GM12875 (cell line): ENCODE data around the gene SKAP2.

ENCODE experiments used
- H3K4me3 ChIP-seq: one replicate; pipeline ENCODE4 v1.5.1; 2011; ENCODE audit warnings: low read depth, low read length, control low read depth
- CTCF ChIP-seq: IDR thresholded peaks from 2 replicates; pipeline ENCODE4 v1.5.1; 2011; ENCODE audit warnings: low read depth, mild to moderate bottlenecking, control low read depth, inconsistent platforms, low read length, moderate library complexity, borderline replicate concordance; ENCODE audit not compliant: insufficient read depth

The SKAP2 gene

DNA sequence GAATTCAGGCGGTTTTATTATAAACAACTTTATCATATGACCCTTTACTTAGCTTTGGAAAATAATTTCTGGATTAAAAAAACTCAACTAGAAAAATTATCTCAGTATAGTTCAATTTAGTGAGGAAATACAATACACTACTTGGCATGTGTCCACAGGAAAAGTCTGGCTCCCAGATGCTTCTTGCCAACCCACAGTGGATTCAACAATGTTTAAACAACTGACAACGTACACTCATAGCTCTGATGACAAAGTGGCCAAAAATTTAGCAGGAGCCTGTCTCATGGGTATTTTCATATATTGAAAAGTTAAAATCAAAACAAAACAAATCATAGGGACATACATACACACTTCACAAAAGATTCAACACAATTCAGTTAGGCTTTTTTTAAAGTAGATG is 158.8 kb downstream of the SKAP2 start:
- no peak overlapping the region for H3K4me3 ChIP-seq
- TF ChIP-seq CTCF, result no peak

DNA sequence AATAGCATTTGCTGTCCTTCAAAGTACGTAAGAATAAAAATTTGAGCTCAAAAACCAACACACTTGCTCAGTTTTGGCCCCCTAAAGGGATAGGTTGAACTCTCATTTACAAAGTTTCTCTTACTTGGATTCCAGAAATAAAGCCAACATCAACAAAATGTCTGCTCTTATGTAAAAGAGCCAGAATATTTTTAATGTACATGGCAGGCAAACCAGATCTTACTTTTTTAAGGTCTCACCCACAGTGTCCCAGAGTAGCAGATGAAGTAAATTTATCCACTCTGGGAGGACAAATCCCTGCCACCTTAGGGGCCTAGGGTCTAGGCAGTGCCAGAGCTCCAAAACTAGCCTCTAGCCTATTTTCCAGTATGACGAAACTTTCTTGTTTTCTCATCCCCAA is 159.6 kb downstream of the SKAP2 start:
- TF ChIP-seq CTCF, result no peak
- no peak overlapping the region for H3K4me3 ChIP-seq

- no peak for TF ChIP-seq CTCF
- no peak overlapping the region for H3K4me3 ChIP-seq
Measured at GRCh38 chr7:26704036-26704435, 160.4 kb downstream of the SKAP2 start.

DNA sequence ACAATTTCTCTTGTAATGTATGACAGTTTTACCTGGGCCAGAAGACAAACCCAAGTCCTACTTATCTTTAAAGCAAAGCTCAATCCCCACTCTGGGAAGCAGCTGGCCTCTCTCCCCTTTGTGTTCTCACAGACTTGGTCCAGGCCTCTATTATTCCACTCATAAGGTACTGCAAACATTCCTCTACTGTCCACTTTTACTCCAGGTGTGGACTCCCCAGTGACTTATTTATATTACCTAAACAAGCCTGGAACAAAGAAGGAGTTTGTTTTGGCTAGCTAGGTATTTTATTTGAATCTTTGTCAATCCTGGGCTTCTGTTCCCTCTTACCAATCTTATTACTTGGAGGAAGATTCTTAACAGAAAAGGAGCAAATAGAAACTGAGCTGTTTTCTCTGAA is 163.5 kb downstream of the SKAP2 start:
- no peak overlapping the region for H3K4me3 ChIP-seq
- no peak for TF ChIP-seq CTCF

DNA sequence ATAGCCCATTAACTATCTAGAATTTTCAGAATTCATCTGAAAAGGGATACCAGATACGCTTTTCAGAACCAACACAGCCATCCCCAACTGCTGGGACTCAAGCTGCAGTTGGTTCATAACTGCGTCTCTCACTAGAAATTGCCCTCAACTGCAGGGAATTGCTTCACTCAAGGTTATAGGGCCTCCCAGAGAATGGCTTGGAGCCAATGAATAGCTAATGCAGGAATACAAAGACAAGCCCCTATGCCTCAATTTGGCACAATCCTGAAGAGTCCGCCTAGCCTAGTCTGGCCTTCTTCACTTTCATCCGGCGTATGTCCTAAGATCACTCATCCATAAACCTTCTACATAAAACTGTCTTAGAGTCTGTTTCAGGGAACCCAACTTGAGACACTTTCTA is 164.0 kb downstream of the SKAP2 start:
- no peak for TF ChIP-seq CTCF
- no peak overlapping the region for H3K4me3 ChIP-seq

DNA sequence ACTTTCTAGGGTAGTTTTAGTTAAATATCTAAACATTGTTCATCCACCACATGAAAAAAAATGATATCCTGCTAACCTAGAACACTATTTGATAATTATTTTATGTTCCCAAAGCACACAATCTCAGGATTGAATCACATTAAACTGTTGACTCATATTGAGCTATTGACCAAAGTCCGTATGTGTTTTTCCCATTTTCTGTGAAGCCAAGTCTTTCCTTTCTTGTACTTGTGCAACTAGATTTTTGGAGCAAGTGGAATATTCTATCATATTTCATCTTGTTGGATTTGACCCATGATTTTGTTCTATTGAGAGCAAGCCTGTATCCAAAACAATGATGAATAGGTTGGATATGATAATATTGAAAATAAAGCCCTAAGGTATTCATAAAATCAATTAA is 164.6 kb downstream of the SKAP2 start:
- no peak overlapping the region for H3K4me3 ChIP-seq
- no peak for TF ChIP-seq CTCF

- no peak for TF ChIP-seq CTCF
Measured at GRCh38 chr7:26698806-26699205, 165.6 kb downstream of the SKAP2 start.

More at GRCh38 chr7:26698806-26699205, 165.6 kb downstream of the SKAP2 start:
- no peak overlapping the region for H3K4me3 ChIP-seq
